GM19043 (cell line): Measurements from ENCODE around the gene ALG9.
A peak's percentile ranks its signal among the peaks of the same experiment; 100 is the strongest.
"Not testable (repeated sequence)": the region's sequence is repeated elsewhere in the genome, so short reads cannot be mapped to it uniquely, and the experiment has no call there.

ENCODE experiments used
- ATAC-seq: cut with Tn5 transposase; IDR thresholded peaks from one replicate; pipeline ENCODE4 v1.9.1; 2021; ENCODE audit warnings: low read depth; ENCODE audit not compliant: unreplicated experiment

The ALG9 gene

DNA sequence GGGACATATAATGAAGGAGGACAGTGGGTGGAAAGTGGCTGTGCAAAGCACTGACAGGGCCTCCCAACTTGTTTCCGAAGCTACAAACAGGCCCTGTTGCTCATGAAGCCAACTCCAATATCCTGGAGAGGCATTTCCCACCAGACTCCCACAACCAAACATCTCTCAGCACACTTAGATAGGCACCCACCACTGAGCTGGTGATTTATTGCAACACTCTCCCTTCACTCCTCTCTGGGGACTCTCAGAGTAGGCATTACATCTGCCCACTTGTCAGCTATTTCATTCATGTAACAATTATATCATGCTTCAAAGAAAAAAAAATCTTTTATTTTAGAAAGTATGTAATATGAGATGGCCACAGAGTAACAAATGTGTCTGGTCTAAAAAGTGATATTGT, 73.1 kb downstream of the ALG9 start:
- no peak for ATAC-seq

DNA sequence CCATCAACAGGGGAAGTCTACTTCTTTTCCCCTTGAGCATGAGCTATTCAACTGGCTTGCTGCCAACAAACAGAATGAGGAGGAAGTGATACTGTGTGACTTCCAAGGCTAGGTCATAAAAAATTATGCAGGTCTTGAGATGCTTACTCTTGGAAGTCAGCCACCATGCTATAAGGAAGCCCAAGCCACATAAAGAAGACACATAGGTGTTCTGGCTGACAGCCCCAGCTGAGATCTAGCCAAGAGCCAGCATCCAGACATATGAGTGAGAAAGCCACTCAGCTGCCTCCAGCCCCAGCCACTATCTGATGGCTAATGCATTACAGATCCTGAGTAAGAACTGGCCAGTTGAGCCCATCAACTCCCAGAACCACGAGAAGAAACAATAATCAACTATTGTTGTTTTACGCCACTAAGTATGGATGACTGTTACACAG, 74.2 kb downstream of the ALG9 start:
- ATAC-seq = peak; percentile 71

DNA sequence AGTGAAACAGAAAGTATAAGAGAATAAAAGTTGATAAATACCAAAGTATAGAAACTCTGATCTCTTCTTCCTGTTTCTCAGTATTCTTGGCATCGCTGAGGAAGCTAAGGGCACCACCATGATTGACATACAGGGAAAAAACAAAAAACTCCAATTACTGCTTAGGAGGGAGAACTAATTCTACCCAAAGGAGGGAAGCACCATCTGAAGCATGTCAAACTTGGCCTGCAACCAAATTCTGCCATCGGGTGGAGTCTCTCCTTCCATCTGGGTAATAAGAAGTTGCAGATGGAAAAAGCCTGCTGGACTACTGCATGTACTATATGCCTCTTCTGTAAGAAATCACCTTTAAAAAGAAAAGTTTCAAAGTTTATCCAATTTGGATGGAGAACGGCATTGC, 74.7 kb downstream of the ALG9 start:
- ATAC-seq = no peak

DNA sequence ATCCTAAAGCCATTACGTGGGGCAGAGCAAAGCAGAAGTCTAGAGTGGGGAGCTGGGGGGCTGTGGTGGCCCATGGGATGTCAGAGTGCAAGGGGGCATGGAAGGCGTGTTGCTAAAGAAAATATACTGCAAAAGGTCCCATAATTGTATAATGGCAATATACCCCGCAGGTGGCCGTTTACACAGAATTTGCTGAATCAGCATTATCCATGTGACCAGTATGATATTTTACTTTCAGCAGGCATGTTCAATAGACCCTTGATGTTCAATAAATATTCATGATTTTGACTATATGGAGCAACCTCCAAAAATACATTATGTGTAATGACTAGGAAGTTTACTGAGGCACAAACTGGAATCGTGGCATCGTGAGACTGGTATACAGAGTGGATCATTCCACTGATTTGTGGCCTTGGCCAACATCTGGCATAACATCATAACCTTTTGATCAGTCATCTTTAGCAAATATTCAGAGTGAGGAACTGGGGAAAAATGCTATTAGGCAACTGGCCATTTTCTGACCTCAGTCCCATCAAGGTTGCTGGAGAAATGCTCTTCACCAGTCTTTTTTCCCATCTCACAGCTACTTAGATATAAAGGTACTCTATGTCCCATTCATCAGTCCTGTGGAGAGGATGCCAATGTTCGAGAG, 75.9 kb downstream of the ALG9 start:
- no peak for ATAC-seq

DNA sequence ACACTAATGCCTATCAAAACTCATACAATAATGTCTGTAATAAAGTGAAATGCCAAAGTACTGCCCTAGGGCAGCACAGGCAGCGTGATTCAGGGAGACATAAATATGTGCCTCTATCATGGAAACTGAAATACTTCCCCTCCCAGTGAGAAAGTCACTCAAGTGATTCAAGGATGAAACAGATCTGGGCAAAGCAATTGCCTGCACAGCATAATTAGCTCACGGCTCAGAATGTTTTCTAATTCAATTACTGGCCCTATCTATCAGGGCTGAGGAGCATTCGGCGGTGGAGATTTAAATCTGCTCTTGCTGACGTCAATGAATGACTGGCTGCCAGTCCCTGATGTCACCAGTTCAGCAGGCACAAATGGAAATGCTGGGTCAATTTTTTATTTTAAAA, 77.5 kb downstream of the ALG9 start:
- ATAC-seq = no peak

DNA sequence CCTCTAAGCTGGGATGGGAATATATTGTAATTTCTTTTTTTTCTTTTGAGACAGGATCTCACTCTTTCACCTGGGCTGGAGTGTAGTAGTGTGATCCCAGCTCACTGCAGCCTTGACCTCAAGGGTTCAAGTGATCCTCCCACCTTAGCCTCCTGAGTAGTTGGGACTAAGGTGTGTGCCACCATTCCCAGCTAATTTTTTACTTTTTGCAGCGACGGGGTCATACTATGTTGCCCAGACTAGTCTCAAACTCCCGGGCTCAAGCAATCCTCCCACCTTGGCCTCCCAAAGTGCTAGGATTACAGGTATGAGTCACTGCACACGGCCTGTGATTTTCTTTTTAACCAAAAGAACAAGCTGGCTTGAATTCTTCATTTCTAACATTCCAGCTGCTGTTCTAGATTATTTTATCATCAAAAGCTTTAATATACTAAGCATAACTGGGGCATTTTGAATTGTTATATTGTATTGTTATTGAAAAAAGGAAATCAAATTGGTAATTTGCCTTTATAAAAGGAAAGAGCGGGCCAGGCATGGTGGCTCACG, 78.4 kb downstream of the ALG9 start:
- ATAC-seq = no peak

DNA sequence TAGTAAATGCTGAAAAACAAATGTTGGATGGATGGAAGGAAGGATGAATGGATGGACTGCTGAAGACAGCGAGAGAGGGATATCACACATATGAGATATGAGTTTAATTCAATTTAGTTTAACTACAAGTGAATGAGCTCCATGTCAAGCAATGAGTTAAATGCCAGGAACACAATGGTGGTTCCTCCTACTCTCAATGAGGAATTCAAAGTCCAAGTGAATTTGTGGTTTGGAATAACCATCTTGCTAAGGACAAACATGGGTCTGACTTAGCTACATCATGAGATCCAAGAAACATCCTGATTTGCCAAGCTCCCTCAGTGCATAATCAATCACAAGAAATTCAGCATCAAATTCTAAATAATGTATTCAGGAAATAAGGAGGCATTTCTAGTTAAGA, 79.1 kb downstream of the ALG9 start:
- ATAC-seq = no peak

DNA sequence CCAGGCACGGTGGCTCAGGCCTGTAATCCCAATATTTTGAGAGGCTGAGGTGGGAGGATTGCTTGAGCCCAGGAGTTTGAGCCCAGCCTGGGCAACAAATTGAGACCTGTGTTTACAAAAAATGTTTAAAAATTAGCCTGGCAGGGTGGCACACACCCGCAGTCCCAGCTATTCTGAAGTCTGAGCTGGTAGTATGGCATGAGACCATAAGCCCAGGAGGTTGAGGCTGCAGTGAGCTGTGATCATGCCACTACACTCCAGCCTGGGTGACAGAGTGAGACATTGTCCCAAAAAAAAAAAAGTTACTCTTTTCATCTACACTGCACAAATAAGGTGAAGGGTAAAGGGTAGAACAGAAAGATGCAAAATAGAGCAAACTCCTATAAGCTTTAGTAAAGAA, 82.9 kb downstream of the ALG9 start:
- ATAC-seq = no peak

DNA sequence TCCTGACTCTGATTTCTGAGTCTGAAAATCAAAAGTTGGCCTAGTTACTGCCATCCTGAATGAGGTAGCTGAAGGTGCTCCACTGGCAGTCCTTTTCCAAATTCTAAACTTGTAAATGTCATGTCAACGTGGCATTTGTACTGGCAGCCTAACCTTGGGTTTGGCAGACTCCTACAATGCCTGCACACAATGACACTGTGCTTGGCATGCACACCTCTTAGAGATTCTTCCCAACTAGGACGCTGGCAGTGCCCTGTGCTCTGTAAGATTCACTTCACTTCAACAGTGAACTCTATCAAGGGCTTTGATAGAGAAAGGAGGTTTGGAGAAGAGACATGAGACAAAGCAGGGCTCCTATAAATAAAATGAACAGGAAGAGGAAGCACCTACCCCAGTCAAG, 83.3 kb downstream of the ALG9 start:
- ATAC-seq = no peak

DNA sequence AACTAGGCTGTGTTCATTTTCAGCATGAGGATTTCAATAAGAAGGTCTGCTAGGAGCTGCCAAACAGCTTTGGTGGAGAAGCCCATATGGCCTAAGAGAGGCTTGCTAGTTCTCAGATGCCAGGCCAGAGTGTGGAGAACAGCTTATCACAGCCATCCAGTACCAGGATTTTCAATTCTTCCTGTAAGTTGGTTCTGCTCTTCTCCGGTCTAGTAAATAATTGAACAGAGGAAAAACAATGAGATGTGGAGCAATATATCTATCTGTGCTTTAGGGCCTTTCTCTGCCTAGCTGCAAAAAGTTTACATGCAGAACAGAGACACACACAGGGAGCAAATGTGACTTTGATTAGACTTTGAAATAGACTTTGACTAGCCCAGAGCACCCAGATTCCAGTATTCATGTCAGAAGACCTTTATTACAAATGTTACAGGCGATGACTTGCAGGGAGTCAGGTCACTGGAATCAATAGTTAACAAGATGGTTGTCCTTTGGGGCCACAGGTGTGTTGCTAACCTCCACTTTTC, 85.4 kb downstream of the ALG9 start:
- ATAC-seq = no peak

DNA sequence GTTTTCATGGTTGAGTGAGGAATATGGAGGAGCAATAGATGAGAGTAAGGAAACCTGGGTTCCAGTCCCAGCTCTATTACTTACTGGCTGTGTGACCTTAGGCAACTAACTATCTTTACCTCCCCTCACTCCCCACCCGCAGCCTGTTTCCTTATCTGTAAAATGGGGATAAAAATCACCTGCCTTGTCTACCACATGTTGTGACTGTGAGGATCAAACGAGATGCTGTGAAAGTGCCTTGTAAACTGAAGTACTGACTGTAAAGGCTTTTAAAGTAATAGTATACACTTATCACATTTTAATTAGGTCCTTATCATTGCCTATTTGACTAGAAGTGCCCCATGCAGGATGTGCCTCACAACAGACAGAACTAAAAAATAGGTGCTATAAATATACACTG, 86.3 kb downstream of the ALG9 start:
- no peak for ATAC-seq

DNA sequence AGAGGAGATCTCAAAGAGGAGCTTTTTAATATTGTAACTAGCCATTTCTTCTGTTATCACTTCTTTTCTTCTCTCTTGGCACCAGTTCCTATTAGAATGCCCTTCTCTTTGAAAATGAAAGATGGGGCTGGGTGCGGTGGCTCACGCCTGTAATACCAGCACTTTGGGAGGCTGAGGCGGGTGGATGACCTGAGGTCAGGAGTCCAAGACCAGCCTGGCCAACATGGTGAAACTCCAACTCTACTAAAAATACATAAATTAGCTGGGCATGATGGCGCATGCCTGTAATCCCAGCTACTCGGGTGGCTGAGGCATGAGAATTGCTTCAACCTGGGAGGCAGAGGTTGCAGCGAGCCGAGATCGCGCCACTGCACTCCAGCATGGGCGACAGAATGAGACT, 87.1 kb downstream of the ALG9 start:
- not testable (repeated sequence) for ATAC-seq

DNA sequence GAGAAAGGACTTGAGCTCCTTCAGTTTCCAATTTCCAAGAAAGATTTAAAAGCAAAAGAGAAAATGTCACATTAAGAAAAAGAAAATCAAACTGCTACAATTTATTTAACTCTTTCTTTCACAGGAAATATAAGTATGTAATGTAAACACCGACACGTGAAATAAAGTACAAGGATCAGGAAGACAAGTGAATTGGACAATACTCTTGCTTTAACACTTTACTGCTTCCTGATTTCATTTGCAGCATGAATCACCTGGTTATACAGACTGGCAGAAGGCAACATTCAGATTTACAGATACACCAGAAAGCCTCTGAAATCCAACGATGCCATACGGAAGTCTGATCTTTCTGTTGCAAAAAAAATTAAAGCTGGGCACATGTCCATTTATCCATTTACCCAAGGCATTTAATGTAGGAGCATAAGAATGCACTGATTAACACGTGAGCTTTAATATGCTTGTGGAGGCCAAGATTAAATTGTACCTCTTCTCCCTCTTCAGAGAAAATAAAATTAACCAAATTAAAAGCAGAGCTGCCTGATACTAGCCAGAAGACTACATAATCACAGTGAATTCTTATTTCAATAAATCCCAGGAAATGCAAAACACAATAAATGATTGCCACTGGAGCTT, 89.2 kb downstream of the ALG9 start:
- no peak for ATAC-seq

DNA sequence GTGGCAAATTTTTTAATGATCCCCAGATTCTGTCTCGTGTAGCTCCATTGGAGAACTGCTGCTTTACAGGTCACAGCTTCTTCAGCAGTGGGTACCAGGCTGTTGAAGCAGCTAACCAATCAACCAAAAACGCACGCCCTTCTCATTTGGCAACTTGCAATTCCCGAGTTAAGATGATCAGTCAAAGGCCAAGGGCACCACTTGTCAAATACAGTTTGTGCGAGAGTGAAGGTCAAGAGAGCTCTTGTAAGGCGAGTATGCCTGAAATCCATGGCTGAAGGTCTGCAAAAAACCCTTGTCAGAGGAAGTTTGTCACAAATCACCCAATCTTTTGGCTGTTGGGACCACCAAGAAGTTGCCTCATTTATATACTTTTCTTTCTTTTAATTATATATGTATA, 92.3 kb downstream of the ALG9 start:
- no peak for ATAC-seq

DNA sequence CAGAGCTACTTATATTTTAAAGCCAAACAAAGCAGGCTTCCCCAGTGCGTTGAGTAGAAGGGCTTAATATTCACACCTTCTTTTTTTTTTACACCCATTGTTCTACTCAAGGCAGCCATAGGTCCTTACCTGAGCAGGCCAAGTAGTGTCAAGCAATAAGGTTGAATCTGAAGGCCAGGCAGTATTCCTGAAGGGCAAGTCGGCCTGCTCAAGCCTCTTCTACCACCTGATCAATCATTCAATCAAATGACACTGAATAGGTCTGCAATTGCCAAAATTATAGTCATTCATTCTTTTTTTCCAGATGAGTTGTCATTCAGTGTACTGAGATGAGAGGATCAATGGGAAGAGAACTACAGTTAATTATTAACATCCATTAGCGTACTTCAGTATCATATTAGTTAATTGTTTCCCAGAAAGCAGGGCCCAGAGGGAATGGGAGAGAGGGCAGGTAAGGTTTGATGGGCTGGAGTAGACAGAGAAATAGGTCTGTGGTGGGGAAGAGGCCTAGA, 93.3 kb downstream of the ALG9 start:
- no peak for ATAC-seq

DNA sequence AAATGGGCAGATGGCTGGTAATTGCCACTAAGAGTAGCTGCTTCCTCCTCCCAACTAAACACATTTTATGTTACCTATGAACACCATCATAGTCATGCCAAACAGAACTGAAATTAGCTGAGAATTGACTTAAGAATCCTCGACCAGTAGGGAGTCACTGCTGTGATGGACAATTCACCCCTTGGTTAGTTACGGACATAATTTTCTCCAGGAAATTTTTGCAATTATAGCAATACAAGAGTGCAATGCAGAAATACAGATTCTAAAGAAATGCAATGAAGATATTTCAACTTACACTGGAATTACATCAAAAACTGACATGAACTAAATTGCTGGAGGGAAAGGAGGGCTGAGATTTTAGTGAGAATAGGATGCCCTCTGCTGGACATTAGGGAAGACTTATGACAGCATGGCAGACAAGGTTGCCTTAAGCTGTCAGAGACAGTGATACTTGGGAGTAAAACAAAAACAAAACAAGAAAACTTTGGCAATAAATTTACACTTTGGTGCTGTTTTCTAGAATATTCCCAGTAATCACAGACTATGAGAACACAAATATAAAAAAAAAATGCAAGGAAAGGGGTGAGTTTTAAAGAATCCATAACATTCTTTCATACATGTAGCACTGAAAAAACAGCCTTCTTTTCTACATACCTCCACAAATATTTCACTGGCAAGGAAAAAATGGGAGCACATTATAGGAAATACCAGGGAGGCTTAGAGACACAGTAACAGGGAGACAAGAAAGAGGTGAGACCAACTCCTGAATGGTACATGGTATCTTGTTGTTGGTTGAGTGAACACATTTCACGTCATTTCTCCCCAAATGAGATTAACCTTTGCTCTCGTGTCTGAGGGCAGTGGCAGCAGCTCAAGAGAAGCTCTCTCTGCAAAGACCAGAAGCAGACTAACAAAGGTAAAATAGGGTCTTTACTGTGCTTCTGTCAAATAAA, 94.0 kb downstream of the ALG9 start:
- peak; percentile 50 for ATAC-seq

DNA sequence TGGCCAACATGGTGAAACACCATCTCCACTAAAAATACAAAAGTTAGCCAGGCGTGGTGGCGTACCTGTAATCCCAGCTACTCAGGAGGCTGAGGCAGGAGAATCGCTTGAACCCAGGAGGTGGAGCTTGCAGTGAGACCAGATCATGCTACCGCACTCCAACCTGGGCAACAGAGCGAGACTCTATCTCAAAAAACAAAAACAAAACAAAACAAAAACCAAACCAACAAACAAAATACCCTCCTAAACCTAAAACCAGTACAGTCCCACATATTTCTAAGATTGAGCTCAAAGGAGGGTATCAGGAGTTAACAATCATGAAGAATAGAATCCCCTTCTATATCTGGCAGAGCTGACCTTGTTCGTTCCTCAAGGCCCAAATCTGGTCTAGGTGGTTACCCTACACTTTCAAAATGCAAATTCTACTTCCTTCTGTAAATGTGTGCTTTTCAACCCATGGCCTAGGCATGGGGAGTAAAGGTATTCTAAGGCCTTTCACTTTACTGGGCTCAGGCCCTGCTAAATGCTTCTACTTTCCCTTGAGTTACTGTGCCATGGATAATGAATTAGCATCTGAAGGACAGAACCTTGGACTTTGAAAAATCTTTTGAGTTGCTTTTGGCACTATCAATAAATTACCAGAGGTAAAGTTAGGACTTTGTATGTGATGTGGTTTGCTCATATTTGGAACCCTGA, 94.8 kb downstream of the ALG9 start:
- peak; percentile 96 for ATAC-seq

DNA sequence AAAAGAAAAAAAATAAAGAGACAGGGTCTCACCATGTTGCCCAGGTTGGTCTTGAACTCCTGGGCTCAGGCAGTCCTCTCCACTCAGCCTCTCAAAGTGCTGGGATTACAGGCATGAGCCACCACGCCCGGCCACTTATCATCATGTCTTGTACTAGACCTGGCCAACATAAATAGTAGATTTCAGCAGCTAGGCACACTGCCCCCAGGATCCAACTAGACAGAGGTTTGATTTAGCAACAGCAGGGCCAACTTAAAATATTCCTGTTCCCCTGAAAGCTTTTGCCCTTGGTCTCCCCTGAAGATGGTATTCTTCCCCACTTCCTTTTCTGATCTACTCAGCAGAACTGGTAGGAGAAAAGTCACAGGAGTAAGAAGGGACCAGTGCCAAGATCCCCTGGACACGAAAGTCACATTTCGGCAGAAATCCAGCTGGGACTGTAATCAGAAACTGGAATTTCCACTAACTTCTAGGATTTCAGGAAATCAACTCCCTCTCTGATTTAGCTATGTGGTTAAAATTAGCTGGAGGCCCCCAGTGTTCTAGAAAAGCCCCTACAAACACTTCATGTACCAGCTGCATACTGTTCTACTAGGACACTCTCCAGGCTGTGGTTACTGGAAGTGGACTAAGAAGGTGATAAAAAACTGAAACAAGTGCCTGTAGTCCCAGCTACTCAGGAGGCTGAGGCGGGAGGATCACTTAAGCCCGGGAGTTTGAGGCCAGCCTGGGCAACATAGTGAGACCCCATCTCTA, 96.2 kb downstream of the ALG9 start:
- no peak for ATAC-seq

DNA sequence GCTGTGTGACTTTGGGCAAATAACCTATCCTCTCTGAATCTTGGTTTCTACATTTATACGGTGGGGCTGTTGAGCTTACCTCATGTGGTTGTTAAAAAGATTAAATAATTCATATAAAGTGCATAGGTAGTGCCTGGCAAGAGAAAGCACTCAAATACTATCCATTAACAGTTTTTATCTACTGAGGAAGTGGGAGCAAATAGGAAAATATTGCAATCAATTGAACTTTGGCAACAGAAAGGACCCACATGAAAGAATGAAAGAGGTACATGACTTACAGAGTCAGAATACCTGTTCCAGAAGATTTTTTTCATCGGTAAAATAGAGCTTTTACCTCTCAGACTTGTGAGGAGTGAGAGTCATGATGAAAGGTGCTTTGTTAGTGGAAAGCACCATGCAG, 98.8 kb downstream of the ALG9 start:
- ATAC-seq = no peak
